ENCODE measurements around the gene PHF1.
"Not testable (repeated sequence)": the region's sequence is repeated elsewhere in the genome, so short reads cannot be mapped to it uniquely, and the experiment has no call there.

PHF1 gene

GRCh38 chr6:33373960-33374910 is 36.6 kb upstream of the PHF1 start:
- Histone ChIP-seq H3K4me3 (ENCODE audit: low read depth in 1 of 5, low read length in 5 of 5) (no peak overlapping the region), H3K36me3 (ENCODE audit: control insufficient read depth in 5 of 5, insufficient read depth in 5 of 5, low read length in 5 of 5) (no peaks in the 10 kb centered on the region), H3K9me3 (ENCODE audit: control insufficient read depth in 5 of 5, low read length in 5 of 5) (no peaks in the 10 kb centered on the region), H3K4me1 (ENCODE audit: control insufficient read depth in 5 of 5, insufficient read depth in 5 of 5, low read length in 5 of 5) (peaks cover 0 to 34% (median 28%) of the 10 kb centered on the region in 5 donors), H3K27me3 (ENCODE audit: control insufficient read depth in 5 of 5, insufficient read depth in 4 of 5, low read length in 5 of 5) (no peaks in the 10 kb centered on the region), H3K9ac (ENCODE audit: low read length in 5 of 5) (no peak overlapping the region), H3K27ac (ENCODE audit: low read depth, low read length) (peak overlapping the region; percentile 83)

- H3K4me3 ChIP-seq (ENCODE audit: low read depth in 1 of 5, low read length in 5 of 5) = peak overlapping the region in 1 of 5 donors; percentile 6
- H3K27ac ChIP-seq (ENCODE audit: low read depth, low read length) = peak overlapping the region; percentile 83
Measured at GRCh38 chr6:33375143-33375671, 35.6 kb upstream of the PHF1 start.

GRCh38 chr6:33377171-33377570 is 33.6 kb upstream of the PHF1 start:
- no peak overlapping the region for H3K27ac ChIP-seq (ENCODE audit: low read depth, low read length)

More at GRCh38 chr6:33375143-33375671, 35.6 kb upstream of the PHF1 start:
- Histone ChIP-seq H3K36me3 (ENCODE audit: control insufficient read depth in 5 of 5, insufficient read depth in 5 of 5, low read length in 5 of 5) (no peaks in the 10 kb centered on the region), H3K9ac (ENCODE audit: low read length in 5 of 5) (peak overlapping the region in 1 of 5 donors; percentile 30), H3K9me3 (ENCODE audit: control insufficient read depth in 5 of 5, low read length in 5 of 5) (no peaks in the 10 kb centered on the region), H3K4me1 (ENCODE audit: control insufficient read depth in 5 of 5, insufficient read depth in 5 of 5, low read length in 5 of 5) (peaks cover 0 to 34% (median 28%) of the 10 kb centered on the region in 5 donors), H3K27me3 (ENCODE audit: control insufficient read depth in 5 of 5, insufficient read depth in 4 of 5, low read length in 5 of 5) (no peaks in the 10 kb centered on the region)

GRCh38 chr6:33379184-33379583 is 31.6 kb upstream of the PHF1 start:
- H3K4me3 ChIP-seq (ENCODE audit: low read depth in 1 of 5, low read length in 5 of 5); H3K36me3 ChIP-seq (ENCODE audit: control insufficient read depth in 5 of 5, insufficient read depth in 5 of 5, low read length in 5 of 5); H3K9me3 ChIP-seq (ENCODE audit: control insufficient read depth in 5 of 5, low read length in 5 of 5); H3K27me3 ChIP-seq (ENCODE audit: control insufficient read depth in 5 of 5, insufficient read depth in 4 of 5, low read length in 5 of 5); H3K9ac ChIP-seq (ENCODE audit: low read length in 5 of 5); H3K27ac ChIP-seq (ENCODE audit: low read depth, low read length): not testable (repeated sequence)
- peaks cover 0 to 37% (median 28%) of the 10 kb centered on the region in 5 donors for H3K4me1 ChIP-seq (ENCODE audit: control insufficient read depth in 5 of 5, insufficient read depth in 5 of 5, low read length in 5 of 5)

More at GRCh38 chr6:33377171-33377570, 33.6 kb upstream of the PHF1 start:
- Histone ChIP-seq H3K9ac (ENCODE audit: low read length in 5 of 5) (no peak overlapping the region), H3K27me3 (ENCODE audit: control insufficient read depth in 5 of 5, insufficient read depth in 4 of 5, low read length in 5 of 5) (no peaks in the 10 kb centered on the region), H3K9me3 (ENCODE audit: control insufficient read depth in 5 of 5, low read length in 5 of 5) (no peaks in the 10 kb centered on the region), H3K36me3 (ENCODE audit: control insufficient read depth in 5 of 5, insufficient read depth in 5 of 5, low read length in 5 of 5) (no peaks in the 10 kb centered on the region), H3K4me1 (ENCODE audit: control insufficient read depth in 5 of 5, insufficient read depth in 5 of 5, low read length in 5 of 5) (peaks cover 0 to 34% (median 28%) of the 10 kb centered on the region in 5 donors), H3K4me3 (ENCODE audit: low read depth in 1 of 5, low read length in 5 of 5) (peak overlapping the region in 1 of 5 donors; percentile 31)

DNA sequence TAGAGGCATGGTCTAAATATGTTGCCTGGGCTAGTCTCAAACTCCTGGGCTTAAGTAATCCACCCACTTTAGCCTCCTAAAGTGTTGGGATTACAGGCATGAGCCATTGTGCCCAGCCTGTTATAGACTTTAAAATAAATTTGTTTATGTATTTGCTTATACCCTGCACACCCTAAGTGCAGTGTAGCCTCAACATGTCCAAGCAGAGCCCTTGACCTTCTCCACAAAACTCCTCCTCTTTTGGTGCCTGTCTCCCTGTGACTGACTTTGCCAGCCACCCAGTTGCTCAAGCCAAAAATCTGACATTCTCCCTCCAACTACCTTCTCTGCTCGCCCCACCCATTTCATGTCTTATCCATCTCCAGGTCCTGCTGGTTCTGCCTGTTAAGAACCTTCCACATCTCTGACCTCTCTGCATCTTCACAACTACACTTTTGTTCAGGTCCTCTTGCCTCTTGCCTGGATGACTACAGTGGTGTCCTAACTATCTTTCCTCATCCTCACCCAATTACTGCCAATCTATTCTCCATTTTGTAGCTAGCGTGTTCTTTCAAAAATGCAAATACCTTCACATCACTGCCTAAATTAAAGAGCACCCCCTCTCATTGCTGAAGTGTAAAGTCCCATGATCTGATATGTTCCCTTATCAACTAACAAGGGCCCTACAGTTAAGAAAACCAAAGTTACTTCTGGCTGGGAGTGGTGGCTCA is 30.4 kb upstream of the PHF1 start:
- Histone ChIP-seq H3K9me3 (ENCODE audit: control insufficient read depth in 5 of 5, low read length in 5 of 5) (no peaks in the 10 kb centered on the region), H3K36me3 (ENCODE audit: control insufficient read depth in 5 of 5, insufficient read depth in 5 of 5, low read length in 5 of 5) (no peaks in the 10 kb centered on the region), H3K4me3 (ENCODE audit: low read depth in 1 of 5, low read length in 5 of 5) (no peak overlapping the region), H3K27me3 (ENCODE audit: control insufficient read depth in 5 of 5, insufficient read depth in 4 of 5, low read length in 5 of 5) (no peaks in the 10 kb centered on the region), H3K9ac (ENCODE audit: low read length in 5 of 5) (no peak overlapping the region), H3K4me1 (ENCODE audit: control insufficient read depth in 5 of 5, insufficient read depth in 5 of 5, low read length in 5 of 5) (peaks cover 0 to 25% (median 15%) of the 10 kb centered on the region in 5 donors), H3K27ac (ENCODE audit: low read depth, low read length) (no peak overlapping the region)

GRCh38 chr6:33383427-33384185 is 27.2 kb upstream of the PHF1 start:
- Histone ChIP-seq H3K4me1 (ENCODE audit: control insufficient read depth in 5 of 5, insufficient read depth in 5 of 5, low read length in 5 of 5) (peaks cover 0 to 4% (median 0%) of the 10 kb centered on the region in 5 donors), H3K4me3 (ENCODE audit: low read depth in 1 of 5, low read length in 5 of 5) (no peak overlapping the region), H3K36me3 (ENCODE audit: control insufficient read depth in 5 of 5, insufficient read depth in 5 of 5, low read length in 5 of 5) (no peaks in the 10 kb centered on the region), H3K9ac (ENCODE audit: low read length in 5 of 5) (no peak overlapping the region), H3K27me3 (ENCODE audit: control insufficient read depth in 5 of 5, insufficient read depth in 4 of 5, low read length in 5 of 5) (no peaks in the 10 kb centered on the region), H3K27ac (ENCODE audit: low read depth, low read length) (no peak overlapping the region), H3K9me3 (ENCODE audit: control insufficient read depth in 5 of 5, low read length in 5 of 5) (no peaks in the 10 kb centered on the region)

DNA sequence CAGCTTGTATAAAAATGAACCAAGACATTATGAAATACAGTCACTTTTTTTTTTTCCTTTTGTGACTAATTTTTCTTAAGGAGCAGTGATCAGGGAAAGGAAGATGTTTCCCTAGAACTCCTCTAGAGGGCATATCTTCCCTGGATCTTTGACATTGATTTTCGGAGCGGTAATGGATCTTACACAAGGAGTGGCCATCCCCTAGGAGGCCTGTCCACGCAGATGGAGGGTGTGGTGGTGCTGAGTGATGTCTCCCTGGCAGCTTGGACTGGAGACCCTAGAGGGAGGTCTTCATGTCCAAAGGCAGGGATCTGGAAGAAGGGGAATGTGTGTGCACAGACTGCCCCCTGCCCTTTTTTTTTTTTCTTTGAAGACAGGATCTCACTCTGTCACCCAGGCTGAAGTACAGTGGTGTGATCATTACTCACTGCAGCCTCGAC is 26.2 kb upstream of the PHF1 start:
- Histone ChIP-seq H3K9me3 (ENCODE audit: control insufficient read depth in 5 of 5, low read length in 5 of 5) (no peaks in the 10 kb centered on the region), H3K36me3 (ENCODE audit: control insufficient read depth in 5 of 5, insufficient read depth in 5 of 5, low read length in 5 of 5) (no peaks in the 10 kb centered on the region), H3K4me3 (ENCODE audit: low read depth in 1 of 5, low read length in 5 of 5) (no peak overlapping the region), H3K9ac (ENCODE audit: low read length in 5 of 5) (no peak overlapping the region), H3K27ac (ENCODE audit: low read depth, low read length) (no peak overlapping the region), H3K27me3 (ENCODE audit: control insufficient read depth in 5 of 5, insufficient read depth in 4 of 5, low read length in 5 of 5) (no peaks in the 10 kb centered on the region), H3K4me1 (ENCODE audit: control insufficient read depth in 5 of 5, insufficient read depth in 5 of 5, low read length in 5 of 5) (peaks cover 0 to 4% (median 0%) of the 10 kb centered on the region in 5 donors)

DNA sequence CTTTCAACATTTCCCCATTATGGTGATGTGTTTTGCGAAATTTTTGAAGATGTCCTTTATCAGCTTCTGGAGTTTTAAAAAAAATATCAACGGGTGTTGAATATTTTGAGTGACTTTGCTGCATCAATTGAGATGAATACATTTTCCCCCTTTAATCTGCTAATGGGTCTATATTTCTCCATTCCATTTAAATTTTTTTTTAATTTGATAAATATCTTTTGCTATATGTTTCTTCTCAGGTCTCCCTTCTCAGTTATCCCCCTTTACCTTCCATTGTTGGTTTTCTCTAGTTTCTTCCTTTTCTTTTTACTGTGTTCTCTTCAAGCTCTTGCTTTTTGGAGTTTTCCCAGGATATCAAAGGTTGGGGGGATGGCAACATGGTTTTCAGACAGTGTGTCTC is 20.6 kb upstream of the PHF1 start:
- peaks cover 2 to 15% (median 11%) of the 10 kb centered on the region in 5 donors for H3K4me1 ChIP-seq (ENCODE audit: control insufficient read depth in 5 of 5, insufficient read depth in 5 of 5, low read length in 5 of 5)
- no peak overlapping the region for H3K27ac ChIP-seq (ENCODE audit: low read depth, low read length)
- no peaks in the 10 kb centered on the region for H3K36me3 ChIP-seq (ENCODE audit: control insufficient read depth in 5 of 5, insufficient read depth in 5 of 5, low read length in 5 of 5)
- H3K27me3 ChIP-seq (ENCODE audit: control insufficient read depth in 5 of 5, insufficient read depth in 4 of 5, low read length in 5 of 5) = no peaks in the 10 kb centered on the region
- no peak overlapping the region for H3K4me3 ChIP-seq (ENCODE audit: low read depth in 1 of 5, low read length in 5 of 5)
- no peaks in the 10 kb centered on the region for H3K9me3 ChIP-seq (ENCODE audit: control insufficient read depth in 5 of 5, low read length in 5 of 5)
- H3K9ac ChIP-seq (ENCODE audit: low read length in 5 of 5) = no peak overlapping the region

GRCh38 chr6:33390767-33391277 is 20.0 kb upstream of the PHF1 start:
- H3K36me3 ChIP-seq (ENCODE audit: control insufficient read depth in 5 of 5, insufficient read depth in 5 of 5, low read length in 5 of 5) = no peaks in the 10 kb centered on the region
- H3K9ac ChIP-seq (ENCODE audit: low read length in 5 of 5) = peak overlapping the region in 3 of 5 donors; percentile 32 to 53 (median 39)
- H3K27ac ChIP-seq (ENCODE audit: low read depth, low read length) = peak overlapping the region; percentile 82
- no peaks in the 10 kb centered on the region for H3K27me3 ChIP-seq (ENCODE audit: control insufficient read depth in 5 of 5, insufficient read depth in 4 of 5, low read length in 5 of 5)
- peaks cover 2 to 15% (median 11%) of the 10 kb centered on the region in 5 donors for H3K4me1 ChIP-seq (ENCODE audit: control insufficient read depth in 5 of 5, insufficient read depth in 5 of 5, low read length in 5 of 5)
- peak overlapping the region in 4 of 5 donors; percentile 10 to 73 (median 50) for H3K4me3 ChIP-seq (ENCODE audit: low read depth in 1 of 5, low read length in 5 of 5)
- no peaks in the 10 kb centered on the region for H3K9me3 ChIP-seq (ENCODE audit: control insufficient read depth in 5 of 5, low read length in 5 of 5)

All from subcutaneous abdominal adipose tissue (tissue), 5 donors.